D341Med (cell line): ENCODE data around the gene GAK.

Source experiments
- DNase-seq: peaks from one replicate; pipeline ENCODE4 v3.0.0; 2012; ENCODE audit warnings: low spot score

GAK gene

GRCh38 chr4:827209-828081, 104.7 kb downstream of the GAK start:
- DNase-seq: no peak

DNA sequence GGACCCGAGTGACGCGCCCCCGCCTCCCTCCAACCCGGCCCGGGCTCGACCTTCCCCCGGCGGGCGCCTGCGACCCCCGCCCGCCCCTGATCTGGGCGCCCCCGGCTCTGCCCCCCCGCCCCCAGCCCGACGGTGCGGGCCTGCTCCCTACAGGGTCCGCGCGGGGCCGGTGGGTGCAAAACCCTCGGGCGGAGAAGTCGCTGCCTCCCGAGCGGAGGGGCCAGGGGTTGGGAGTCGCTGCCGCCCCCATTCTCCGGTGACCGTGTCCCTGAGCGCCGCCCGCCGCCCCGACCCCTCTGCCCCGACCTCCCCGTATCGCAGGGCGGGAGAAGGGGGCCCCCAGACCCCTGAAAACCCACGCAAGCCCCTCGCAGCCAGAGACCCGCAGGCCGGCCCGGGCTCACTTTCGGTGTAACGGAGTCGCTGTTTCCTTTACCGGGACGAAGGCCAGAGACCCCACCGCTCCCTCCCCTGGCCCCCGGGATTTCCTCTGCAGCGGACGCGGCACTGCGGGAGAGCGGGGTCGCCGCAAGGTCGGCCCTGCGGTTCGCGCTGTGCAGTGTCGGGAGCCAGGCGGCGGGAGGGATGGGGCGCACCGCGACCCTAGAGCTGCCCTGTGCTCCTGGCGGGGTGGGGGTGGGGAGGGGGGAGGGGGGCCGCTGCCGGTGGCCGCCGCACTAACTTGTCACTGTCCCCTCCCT, 105.5 kb downstream of the GAK start:
- peak; percentile 89 for DNase-seq

- peak; percentile 97 for DNase-seq
These were observed 106.2 kb downstream of the GAK start, which contains the start of gene CPLX1 for GRCh38 chr4:825971-826330. TSS of gene CPLX1 (minus strand) at chr4:826129. CDS start at chr4:824522, 1,607 bp downstream.

GRCh38 chr4:825063-825970, 106.8 kb downstream of the GAK start:
- DNase-seq: peak; percentile 68

- DNase-seq: peak; percentile 77
These were observed 107.6 kb downstream of the GAK start for GRCh38 chr4:824461-825062.

GRCh38 chr4:823761-824460, 108.2 kb downstream of the GAK start:
- DNase-seq: peak; percentile 42

GRCh38 chr4:823176-823760, 108.8 kb downstream of the GAK start:
- no peak for DNase-seq

DNA sequence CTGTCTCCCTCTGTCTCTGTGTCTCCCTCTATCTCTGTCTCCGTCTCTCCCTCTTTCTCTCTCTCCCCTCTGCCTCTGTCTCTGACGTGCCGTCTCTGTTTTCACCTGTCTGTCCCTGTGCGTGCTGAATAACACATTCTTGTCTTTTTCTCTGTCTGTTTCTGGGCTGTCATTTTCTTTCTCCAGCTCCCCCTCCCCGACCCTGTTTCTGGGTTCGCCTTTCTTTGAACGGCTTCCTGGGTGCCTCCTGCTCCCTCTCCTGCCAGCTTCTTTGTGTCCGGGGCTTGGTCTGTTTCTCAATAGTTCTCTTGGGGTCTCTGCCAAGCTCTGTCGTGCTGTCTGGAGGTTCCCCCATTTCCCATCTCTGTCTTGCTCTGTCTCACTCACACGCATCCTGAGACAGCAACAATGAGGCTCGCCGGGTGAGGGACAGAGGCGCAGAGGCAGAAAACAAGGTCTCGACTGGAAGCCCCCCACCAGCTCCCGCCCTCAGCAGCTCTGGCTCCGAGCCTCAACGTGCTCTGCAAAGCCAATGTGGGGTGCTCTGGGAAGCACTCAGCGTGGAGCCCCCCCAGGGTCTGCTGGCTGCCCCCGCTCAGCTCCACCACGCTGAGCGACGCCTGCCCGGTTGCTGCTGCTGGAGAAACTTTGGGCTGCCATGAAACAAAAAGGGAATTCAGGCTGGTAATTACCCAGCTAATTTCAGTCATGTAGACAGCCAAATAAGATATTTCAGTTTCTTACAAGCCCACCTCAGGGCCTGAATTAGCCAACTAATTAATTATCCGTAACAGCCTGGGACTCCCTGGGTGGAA, 109.5 kb downstream of the GAK start:
- no peak for DNase-seq

- DNase-seq: no peak
These were observed 110.5 kb downstream of the GAK start for GRCh38 chr4:821631-822030.

- no peak for DNase-seq
These were observed 110.9 kb downstream of the GAK start for GRCh38 chr4:821181-821591.

GRCh38 chr4:820230-821172, 111.6 kb downstream of the GAK start:
- no peak for DNase-seq

DNA sequence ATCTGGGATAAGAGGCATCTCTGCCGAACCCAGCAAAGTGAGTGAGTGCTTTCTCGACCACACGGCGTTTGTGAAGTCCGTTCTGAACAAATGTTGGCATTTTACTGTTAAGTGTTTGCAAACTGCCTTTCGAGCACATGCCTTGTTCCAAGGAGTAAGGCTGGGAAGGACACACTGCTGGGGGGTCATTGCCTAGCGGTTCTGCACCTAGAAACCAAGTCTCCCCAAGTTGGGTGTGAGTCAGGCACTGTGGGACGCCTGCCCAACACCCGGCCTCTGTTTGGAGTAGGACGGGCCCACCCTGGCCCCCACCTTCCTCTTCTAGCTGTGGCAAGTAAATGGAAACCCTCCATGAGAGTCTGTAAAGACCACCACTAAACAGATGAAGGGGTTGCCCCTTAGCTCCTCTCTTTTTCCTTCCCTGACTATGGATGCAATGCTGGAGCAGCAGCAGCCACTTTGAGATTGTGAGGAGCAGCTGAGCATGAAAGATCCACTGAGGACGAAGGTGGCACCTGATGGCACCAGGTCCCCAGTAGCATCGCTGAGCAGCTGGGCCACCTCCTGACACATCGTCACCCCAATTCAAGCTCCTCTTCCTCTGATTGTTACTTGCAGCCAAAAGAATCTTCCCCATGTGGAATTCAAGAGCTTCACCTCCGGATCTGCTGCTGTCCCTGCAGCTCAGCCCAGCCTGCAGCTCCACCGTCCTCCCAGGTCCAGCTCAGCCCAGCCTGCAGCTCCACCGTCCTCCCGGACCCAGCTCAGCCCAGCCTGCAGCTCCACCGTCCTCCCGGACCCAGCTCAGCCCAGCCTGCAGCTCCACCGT, 112.5 kb downstream of the GAK start:
- DNase-seq: no peak

- DNase-seq: peak; percentile 31
These were observed 113.8 kb downstream of the GAK start for GRCh38 chr4:818106-818921.

- no peak for DNase-seq
These were observed 116.5 kb downstream of the GAK start for GRCh38 chr4:815464-816146.

DNA sequence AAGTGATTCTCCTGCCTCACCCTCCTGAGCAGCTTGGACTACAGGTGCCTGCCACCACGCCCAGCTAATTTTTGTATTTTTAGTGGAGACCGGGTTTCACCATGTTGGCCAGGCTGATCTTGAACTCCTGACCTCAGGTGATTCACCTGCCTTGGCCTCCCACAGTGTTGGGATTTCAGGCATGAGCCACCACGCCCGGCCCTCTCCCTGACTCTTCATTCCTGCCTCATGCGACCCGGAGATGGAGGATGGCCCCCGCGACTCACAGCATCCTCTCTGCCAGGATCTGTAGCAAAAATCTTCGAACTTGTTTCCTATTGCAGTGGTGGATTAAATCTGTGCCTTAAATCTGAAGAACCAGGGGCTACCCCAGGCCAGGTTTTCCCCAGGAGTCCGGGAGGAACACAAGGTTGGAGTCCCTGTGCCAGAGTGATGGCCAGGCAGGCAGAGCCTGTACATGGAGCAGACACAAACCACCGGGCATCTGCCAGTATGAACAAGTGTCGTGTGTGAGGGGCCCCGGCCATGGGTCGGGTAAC, 117.7 kb downstream of the GAK start:
- no peak for DNase-seq

GRCh38 chr4:813900-814299, 118.2 kb downstream of the GAK start:
- DNase-seq: no peak
